ENCODE data around the gene TMEM72.

GRCh38 chr10:44888886-44889285 lies 22.3 kb upstream of the TMEM72 start:
- TF ChIP-seq FOS (IDR thresholded peaks at IDR 0.05; ENCODE audit: borderline replicate concordance, insufficient read depth, low read length) (no peak), JUN (IDR thresholded peaks at IDR 0.05; ENCODE audit: borderline replicate concordance, insufficient read depth, insufficient read length, low read depth) (no peak), GATA2 (IDR thresholded peaks at IDR 0.05; ENCODE audit: insufficient read depth, insufficient read length, low read depth, low read length) (no peak), POLR2A (IDR thresholded peaks at IDR 0.05; ENCODE audit: low read depth, low read length) (no peak)
- TF ChIP-seq, protein P1, sequence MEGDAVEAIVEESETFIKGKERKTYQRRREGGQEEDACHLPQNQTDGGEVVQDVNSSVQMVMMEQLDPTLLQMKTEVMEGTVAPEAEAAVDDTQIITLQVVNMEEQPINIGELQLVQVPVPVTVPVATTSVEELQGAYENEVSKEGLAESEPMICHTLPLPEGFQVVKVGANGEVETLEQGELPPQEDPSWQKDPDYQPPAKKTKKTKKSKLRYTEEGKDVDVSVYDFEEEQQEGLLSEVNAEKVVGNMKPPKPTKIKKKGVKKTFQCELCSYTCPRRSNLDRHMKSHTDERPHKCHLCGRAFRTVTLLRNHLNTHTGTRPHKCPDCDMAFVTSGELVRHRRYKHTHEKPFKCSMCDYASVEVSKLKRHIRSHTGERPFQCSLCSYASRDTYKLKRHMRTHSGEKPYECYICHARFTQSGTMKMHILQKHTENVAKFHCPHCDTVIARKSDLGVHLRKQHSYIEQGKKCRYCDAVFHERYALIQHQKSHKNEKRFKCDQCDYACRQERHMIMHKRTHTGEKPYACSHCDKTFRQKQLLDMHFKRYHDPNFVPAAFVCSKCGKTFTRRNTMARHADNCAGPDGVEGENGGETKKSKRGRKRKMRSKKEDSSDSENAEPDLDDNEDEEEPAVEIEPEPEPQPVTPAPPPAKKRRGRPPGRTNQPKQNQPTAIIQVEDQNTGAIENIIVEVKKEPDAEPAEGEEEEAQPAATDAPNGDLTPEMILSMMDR (IDR thresholded peaks at IDR 0.05; ENCODE audit: extremely low read depth in 1 of 2, insufficient read depth in 1 of 2, low read depth in 1 of 2, low read length in 2 of 2): no peak
